Measurements from ENCODE around the gene OR2A5.

- no peak for TF ChIP-seq CTCF (IDR thresholded peaks at IDR 0.05)
- no peak for TF ChIP-seq POLR2A (IDR thresholded peaks at IDR 0.05)
Observed at GRCh38 chr7:144032985-144033709, 15.6 kb upstream of the OR2A5 start.

Data from vagina (tissue), 2 donors.